Retinal pigment epithelial cell (primary cell): ENCODE measurements around the gene ZNF710.

Experiments
- DNase-seq: peaks from one replicate; pipeline ENCODE4 v3.0.0-alpha.2; 2010; ENCODE audit warnings: low read depth
- H3K4me3 ChIP-seq: 2 replicates; pipeline ENCODE4 v1.5.1; 2011; ENCODE audit warnings: mild to moderate bottlenecking, low read length, control low read depth, moderate library complexity
- TF ChIP-seq, protein P1 (sequence below): conservative IDR thresholded peaks from 2 replicates; pipeline ENCODE4 v1.5.1; 2011; ENCODE audit warnings: low read depth, low read length, control low read depth, inconsistent platforms

ZNF710 gene

GRCh38 chr15:90046911-90047392 is 45.8 kb downstream of the ZNF710 start:
- no peak for DNase-seq
- no peak overlapping the region for H3K4me3 ChIP-seq
- TF ChIP-seq, protein P1, sequence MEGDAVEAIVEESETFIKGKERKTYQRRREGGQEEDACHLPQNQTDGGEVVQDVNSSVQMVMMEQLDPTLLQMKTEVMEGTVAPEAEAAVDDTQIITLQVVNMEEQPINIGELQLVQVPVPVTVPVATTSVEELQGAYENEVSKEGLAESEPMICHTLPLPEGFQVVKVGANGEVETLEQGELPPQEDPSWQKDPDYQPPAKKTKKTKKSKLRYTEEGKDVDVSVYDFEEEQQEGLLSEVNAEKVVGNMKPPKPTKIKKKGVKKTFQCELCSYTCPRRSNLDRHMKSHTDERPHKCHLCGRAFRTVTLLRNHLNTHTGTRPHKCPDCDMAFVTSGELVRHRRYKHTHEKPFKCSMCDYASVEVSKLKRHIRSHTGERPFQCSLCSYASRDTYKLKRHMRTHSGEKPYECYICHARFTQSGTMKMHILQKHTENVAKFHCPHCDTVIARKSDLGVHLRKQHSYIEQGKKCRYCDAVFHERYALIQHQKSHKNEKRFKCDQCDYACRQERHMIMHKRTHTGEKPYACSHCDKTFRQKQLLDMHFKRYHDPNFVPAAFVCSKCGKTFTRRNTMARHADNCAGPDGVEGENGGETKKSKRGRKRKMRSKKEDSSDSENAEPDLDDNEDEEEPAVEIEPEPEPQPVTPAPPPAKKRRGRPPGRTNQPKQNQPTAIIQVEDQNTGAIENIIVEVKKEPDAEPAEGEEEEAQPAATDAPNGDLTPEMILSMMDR, result no peak

GRCh38 chr15:90047956-90048575 is 46.9 kb downstream of the ZNF710 start:
- DNase-seq, result no peak
- TF ChIP-seq, protein P1, result no peak
- no peak overlapping the region for H3K4me3 ChIP-seq

GRCh38 chr15:90049030-90049429 is 47.9 kb downstream of the ZNF710 start:
- no peak overlapping the region for H3K4me3 ChIP-seq
- no peak for DNase-seq
- TF ChIP-seq, protein P1, result no peak

DNA sequence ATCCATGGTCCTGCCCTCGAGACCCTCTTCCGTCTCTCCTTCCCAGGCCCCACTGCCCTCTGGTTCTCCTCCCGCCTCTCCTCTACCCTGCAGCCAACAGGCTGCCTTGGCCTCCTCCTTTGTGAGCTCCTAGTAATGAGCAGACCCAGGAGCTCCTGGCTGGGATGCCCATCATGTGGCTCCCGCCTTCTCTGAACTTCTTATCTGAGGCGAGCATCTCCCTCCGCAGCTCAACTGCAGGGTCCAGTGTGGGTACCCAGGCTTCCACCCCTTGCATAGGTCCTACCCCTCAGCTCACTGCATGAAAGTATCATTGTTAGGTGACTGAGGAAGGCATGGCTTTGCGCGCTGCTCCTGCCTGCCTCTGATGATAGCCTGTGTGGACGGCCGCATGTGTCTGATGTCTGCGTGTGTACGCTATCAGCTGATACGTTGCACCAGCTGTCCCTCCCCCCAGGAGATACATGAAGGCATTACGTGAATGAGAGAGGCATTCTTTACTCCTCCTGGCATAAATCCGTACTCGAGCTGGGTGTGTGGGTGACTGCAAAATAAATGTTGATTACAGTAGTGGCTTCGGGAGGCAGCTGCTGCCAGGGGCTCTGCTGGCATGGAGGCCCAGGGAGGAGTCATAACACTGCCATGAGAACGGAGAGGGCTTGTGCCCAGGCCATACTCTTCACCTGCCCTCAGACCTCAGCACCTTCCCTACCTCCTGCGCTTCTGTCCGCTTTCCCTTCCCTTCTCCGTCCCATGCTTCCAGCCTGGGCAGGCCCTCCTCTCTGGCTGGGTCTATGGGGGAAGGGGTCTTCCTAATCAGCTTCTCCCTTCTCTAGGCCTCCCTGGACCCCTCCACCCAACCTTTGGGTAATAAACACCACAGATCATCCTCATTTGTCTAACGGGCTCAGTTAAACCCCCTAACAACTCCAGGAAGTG is 48.8 kb downstream of the ZNF710 start:
- no peak overlapping the region for H3K4me3 ChIP-seq
- no peak for DNase-seq
- TF ChIP-seq, protein P1, result no peak

DNA sequence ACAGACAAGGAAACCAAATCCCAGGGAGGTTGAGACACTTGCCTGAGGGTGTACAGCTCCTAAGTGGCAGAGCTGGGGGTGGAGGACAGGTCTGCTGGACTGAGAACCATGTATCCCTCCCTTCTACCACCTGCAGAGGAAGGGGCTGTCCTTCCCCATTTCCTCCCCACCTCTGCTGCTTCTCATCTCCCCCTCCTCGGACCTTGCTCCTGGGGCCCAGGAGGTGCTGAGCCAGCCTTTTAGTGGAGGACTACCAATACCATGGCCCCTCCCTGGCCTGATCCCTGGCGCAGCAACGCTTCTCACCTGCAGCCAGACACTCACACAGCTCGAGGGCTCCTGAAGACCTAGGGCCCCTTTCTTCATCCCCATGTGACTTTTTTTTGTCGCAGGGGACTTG is 50.8 kb downstream of the ZNF710 start:
- TF ChIP-seq, protein P1, result no peak
- no peak for DNase-seq
- H3K4me3 ChIP-seq, result no peak overlapping the region

DNA sequence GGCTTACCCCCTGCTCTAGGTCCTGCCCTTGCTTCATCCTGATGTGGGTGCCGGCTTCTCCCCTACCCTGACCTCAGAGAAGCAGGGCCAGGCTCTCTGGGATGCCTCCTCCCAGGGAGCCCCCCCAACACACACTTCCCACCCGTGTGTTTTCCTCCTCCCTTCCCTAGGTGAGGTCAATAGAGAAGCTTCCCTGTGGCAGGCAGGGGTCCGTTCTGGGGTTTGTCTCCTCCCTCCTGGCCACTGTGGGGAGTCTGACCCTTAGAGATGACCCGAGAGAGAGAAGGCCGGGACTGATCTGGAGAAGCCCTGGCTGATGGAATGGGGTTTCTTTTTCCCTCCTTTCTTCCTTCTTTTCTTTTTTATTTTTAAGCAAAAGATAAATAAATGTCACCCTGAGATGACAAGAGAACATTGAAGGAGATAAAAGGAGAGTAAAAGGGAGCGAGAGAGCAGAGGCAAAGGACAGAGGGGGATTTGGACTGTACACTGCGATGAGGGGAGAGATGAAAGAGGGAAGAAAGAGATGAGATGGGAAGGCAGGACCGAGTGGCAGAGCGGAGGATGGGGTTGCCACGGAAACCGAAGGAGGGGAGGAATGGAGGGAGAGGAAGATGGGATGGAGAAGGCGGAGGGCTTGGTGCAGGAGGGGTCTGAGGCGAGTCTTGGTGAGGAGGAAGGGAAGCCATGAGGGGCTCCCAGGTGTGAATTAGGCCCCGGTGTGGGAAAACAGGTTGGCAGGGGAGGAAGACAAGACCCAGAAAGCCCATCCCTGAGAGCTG is 52.8 kb downstream of the ZNF710 start:
- DNase-seq, result no peak
- no peak overlapping the region for H3K4me3 ChIP-seq
- TF ChIP-seq, protein P1, result no peak
